GM06990 (cell line): Measurements from ENCODE around the gene HS3ST4.

ENCODE experiments used
- DNase-seq: peaks from one replicate; pipeline ENCODE4 v3.0.0-alpha.2; 2011; ENCODE audit not compliant: insufficient read length; ENCODE audit errors: extremely low read depth
- H3K27me3 ChIP-seq: replicated peaks from 2 replicates; pipeline ENCODE4 v1.6.0; 2011; ENCODE audit warnings: low read length; ENCODE audit not compliant: control insufficient read depth, insufficient read depth
- H3K36me3 ChIP-seq: 2 replicates; pipeline ENCODE4 v1.5.1; 2011; ENCODE audit warnings: low read length; ENCODE audit not compliant: control insufficient read depth, insufficient read depth
- H3K4me3 ChIP-seq: replicated peaks from 2 replicates; pipeline ENCODE4 v1.5.1; 2011; ENCODE audit warnings: low read depth, mild to moderate bottlenecking, control low read depth, low read length
- TF ChIP-seq, protein P1 (sequence below): IDR thresholded peaks from 2 replicates; pipeline ENCODE4 v1.5.1; 2011; ENCODE audit warnings: low read length, control low read depth, mild to moderate bottlenecking, inconsistent platforms; ENCODE audit not compliant: insufficient read depth, poor library complexity, severe bottlenecking

HS3ST4 gene

DNA sequence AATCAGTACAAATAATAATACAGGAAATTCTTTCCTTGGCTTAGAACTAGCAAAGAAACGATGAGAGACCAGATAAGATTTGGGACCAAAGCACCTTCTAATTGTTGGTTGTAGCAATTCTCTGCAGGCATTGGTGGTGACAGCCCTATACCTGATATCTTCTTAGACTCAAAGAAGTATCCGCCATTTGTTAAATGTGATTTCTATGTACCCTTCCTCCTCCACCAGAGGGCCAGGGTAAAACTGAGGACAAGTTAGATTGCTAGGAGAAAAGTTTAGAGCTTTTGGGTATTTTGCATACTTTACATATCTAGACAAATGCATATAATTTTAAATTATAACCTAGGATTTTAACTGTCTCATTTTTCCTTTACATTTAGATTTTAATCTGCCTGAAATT, 304.3 kb downstream of the HS3ST4 start:
- Histone ChIP-seq H3K36me3 (no peaks in the 10 kb centered on the region), H3K27me3 (no peaks in the 10 kb centered on the region), H3K4me3 (no peak overlapping the region)
- DNase-seq, result no peak
- TF ChIP-seq, protein P1, sequence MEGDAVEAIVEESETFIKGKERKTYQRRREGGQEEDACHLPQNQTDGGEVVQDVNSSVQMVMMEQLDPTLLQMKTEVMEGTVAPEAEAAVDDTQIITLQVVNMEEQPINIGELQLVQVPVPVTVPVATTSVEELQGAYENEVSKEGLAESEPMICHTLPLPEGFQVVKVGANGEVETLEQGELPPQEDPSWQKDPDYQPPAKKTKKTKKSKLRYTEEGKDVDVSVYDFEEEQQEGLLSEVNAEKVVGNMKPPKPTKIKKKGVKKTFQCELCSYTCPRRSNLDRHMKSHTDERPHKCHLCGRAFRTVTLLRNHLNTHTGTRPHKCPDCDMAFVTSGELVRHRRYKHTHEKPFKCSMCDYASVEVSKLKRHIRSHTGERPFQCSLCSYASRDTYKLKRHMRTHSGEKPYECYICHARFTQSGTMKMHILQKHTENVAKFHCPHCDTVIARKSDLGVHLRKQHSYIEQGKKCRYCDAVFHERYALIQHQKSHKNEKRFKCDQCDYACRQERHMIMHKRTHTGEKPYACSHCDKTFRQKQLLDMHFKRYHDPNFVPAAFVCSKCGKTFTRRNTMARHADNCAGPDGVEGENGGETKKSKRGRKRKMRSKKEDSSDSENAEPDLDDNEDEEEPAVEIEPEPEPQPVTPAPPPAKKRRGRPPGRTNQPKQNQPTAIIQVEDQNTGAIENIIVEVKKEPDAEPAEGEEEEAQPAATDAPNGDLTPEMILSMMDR, result peak; percentile 10

DNA sequence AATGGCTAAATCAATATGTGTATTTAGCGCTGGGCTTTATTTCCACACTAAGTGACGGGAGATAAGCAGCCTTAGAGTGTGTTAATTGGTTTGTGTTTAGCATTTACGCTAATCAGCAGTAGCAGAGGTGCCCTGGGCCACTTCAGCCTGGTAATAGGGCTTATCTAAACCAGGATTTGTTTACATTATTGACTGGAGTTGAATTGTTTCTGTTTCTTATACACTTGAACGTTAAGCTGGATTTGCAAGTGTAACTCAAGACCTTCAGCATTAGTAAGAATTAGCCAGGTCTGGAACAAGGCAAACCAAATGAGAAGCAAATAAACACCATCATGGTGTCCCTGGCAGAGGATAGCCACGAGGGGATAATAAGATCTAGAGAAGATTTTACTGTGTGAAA, 313.6 kb downstream of the HS3ST4 start:
- TF ChIP-seq, protein P1, result no peak
- DNase-seq, result no peak
- H3K36me3 ChIP-seq, result no peaks in the 10 kb centered on the region
- no peak overlapping the region for H3K4me3 ChIP-seq
- no peaks in the 10 kb centered on the region; the same call in 1 of the 2 replicates for H3K27me3 ChIP-seq

DNA sequence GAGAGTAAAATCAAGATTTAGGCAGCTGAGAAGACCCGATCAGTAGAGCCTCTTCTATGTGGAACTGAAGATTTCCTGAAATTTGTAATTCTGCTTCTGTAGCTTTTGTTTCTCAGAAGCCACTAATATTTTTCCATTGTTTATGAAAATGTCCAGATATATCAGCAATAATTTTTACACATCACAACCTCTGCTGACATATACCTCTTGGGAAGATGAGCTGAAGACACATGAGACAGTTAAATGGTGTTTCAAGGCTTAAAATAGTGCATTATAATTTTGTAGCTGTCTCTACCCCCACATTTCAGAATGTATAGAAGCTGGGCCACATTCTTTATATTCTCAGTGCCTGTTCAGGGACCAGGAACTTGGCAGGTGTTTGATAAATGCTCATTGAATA, 320.6 kb downstream of the HS3ST4 start:
- no peak for DNase-seq
- TF ChIP-seq, protein P1, result no peak
- Histone ChIP-seq H3K36me3 (no peaks in the 10 kb centered on the region), H3K4me3 (no peak overlapping the region), H3K27me3 (no peaks in the 10 kb centered on the region; the same call in 1 of the 2 replicates)

DNA sequence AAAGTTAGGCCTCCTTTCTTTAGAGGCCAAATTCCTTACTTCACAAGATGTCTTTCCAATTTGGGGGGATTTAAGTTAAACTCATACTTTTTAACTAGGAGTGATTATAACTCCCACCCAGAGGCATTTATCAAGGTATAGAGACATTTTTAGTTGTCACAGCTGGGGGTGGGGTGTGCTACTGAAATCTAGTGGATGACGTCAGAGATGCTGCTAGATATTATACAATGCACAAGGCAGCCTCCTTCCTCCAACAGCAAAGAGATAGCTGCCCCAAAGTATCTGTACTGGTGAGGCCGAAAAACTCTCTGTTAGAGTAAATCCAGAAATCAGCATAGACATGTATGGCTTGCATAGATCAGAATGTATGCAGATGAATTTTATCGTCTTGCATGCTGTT, 324.0 kb downstream of the HS3ST4 start:
- no peak overlapping the region for H3K4me3 ChIP-seq
- DNase-seq, result no peak
- no peaks in the 10 kb centered on the region for H3K36me3 ChIP-seq
- TF ChIP-seq, protein P1, result no peak
- H3K27me3 ChIP-seq, result no peaks in the 10 kb centered on the region

DNA sequence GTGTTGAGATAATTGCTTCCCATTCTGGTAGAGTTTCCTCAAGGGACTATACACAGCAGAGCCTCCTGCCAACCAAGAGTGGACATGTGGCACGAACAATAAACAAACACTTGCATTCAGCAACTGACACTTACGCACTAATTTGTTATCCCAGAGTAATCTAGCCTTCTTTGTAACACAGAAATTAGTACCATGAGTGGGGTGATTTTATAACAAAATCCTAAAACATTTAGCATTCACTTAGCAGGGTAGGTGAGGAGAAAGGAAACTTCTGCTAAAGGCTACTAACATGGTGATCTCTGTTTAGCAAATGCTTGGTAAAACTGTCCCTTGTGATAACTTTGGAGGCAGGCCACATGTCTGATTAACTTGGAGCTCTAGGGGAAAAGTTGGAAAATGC, 325.2 kb downstream of the HS3ST4 start:
- Histone ChIP-seq H3K36me3 (no peaks in the 10 kb centered on the region), H3K4me3 (no peak overlapping the region), H3K27me3 (no peaks in the 10 kb centered on the region)
- DNase-seq, result no peak
- TF ChIP-seq, protein P1, result no peak
